Loucy (cell line): Measurements from ENCODE around the gene PLD5.

ENCODE experiments used
- H2AFZ ChIP-seq: fragments of 200-600 bp; sonication (generic); 2 replicates; pipeline ENCODE4 v1.6.0; 2016; ENCODE audit warnings: antibody characterized with exemption, mild to moderate bottlenecking, low read length, moderate library complexity
- H3F3A ChIP-seq: fragments of 200-600 bp; 2 replicates; pipeline ENCODE4 v1.6.0; 2016; ENCODE audit warnings: antibody characterized with exemption, low read depth, mild to moderate bottlenecking
- H3K27me3 ChIP-seq: fragments of 200-600 bp; sonication (generic); 2 replicates; pipeline ENCODE4 v1.6.1; 2014; ENCODE audit warnings: low read length, mild to moderate bottlenecking; ENCODE audit not compliant: insufficient read depth, poor library complexity, severe bottlenecking
- H3K36me3 ChIP-seq: fragments of 200-600 bp; sonication (generic); 2 replicates; pipeline ENCODE4 v1.6.1; 2016; ENCODE audit warnings: low read length; ENCODE audit not compliant: insufficient read depth
- H3K4me1 ChIP-seq: fragments of 200-600 bp; sonication (generic); 2 replicates; pipeline ENCODE4 v1.5.1; 2014; ENCODE audit warnings: low read length, mild to moderate bottlenecking; ENCODE audit not compliant: insufficient read depth, poor library complexity, severe bottlenecking
- H3K4me2 ChIP-seq: fragments of 200-600 bp; sonication (generic); 2 replicates; pipeline ENCODE4 v1.6.0; 2014; ENCODE audit warnings: antibody characterized with exemption, low read length, low read depth, mild to moderate bottlenecking; ENCODE audit not compliant: poor library complexity, severe bottlenecking
- H3K4me3 ChIP-seq: fragments of 200-600 bp; sonication (generic); 2 replicates; pipeline ENCODE4 v1.5.1; 2014; ENCODE audit warnings: low read length, mild to moderate bottlenecking, mixed read lengths; ENCODE audit not compliant: poor library complexity, severe bottlenecking
- H3K79me2 ChIP-seq: fragments of 200-600 bp; sonication (generic); 2 replicates; pipeline ENCODE4 v1.6.1; 2014; ENCODE audit warnings: low read length; ENCODE audit not compliant: insufficient read depth
- H3K9ac ChIP-seq: fragments of 200-600 bp; sonication (generic); 2 replicates; pipeline ENCODE4 v1.6.0; 2014; ENCODE audit warnings: mild to moderate bottlenecking, low read depth, low read length, moderate library complexity; ENCODE audit not compliant: poor library complexity, severe bottlenecking
- H3K9me2 ChIP-seq: fragments of 200-600 bp; sonication (generic); replicated peaks from 2 replicates; pipeline ENCODE4 v1.6.1; 2016; ENCODE audit warnings: low read depth, low read length, mixed read lengths
- H3K9me3 ChIP-seq: fragments of 200-600 bp; sonication (generic); 2 replicates; pipeline ENCODE4 v1.6.1; 2014; ENCODE audit warnings: mild to moderate bottlenecking, antibody characterized with exemption, low read length, low read depth; ENCODE audit not compliant: insufficient read depth
- H4K20me1 ChIP-seq: fragments of 200-600 bp; sonication (generic); 2 replicates; pipeline ENCODE4 v1.6.0; 2014; ENCODE audit warnings: antibody characterized with exemption, low read length, mild to moderate bottlenecking; ENCODE audit not compliant: insufficient read depth, poor library complexity, severe bottlenecking
- EZH2phosphoT487 ChIP-seq: fragments of 200-600 bp; IDR thresholded peaks from 2 replicates; pipeline ENCODE4 v1.6.1; 2018; ENCODE audit warnings: antibody characterized with exemption, mild to moderate bottlenecking, moderate library complexity, borderline replicate concordance
- TF ChIP-seq, protein P1 (sequence below): fragments of 200-600 bp; sonication (generic); conservative IDR thresholded peaks from 2 replicates; pipeline ENCODE4 v1.5.1; 2014; ENCODE audit warnings: mild to moderate bottlenecking, antibody characterized with exemption, low read length

The PLD5 gene

DNA sequence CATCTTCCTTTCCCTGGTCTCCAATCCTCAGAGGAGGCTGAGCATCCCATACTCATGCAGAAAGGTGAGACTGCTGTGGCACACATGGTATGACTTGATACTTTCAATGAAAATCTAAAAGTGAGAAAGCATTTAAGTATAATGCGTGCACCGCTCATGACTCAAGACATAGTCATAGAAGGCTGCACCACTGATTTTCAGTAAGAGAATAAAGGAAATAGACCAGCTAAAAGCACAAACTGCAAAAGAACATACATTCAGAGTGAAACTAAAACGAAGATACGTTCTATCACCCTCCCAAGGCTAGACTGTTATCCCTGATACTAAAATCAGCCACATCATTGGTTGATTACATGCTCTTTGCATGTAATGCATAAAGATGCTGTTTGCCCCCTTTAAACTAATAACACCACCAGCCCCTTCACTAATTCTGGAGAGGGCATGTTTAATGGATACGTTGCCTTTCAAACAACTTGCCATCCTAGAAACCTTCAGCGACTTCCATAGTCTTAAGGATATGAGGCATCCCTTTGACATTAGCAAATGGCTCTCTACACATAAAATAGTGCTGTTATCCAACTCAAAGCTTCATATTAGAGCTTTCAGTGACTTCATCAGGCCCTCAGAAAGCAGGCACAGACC is 2.1 kb downstream of the PLD5 start:
- TF ChIP-seq, protein P1, sequence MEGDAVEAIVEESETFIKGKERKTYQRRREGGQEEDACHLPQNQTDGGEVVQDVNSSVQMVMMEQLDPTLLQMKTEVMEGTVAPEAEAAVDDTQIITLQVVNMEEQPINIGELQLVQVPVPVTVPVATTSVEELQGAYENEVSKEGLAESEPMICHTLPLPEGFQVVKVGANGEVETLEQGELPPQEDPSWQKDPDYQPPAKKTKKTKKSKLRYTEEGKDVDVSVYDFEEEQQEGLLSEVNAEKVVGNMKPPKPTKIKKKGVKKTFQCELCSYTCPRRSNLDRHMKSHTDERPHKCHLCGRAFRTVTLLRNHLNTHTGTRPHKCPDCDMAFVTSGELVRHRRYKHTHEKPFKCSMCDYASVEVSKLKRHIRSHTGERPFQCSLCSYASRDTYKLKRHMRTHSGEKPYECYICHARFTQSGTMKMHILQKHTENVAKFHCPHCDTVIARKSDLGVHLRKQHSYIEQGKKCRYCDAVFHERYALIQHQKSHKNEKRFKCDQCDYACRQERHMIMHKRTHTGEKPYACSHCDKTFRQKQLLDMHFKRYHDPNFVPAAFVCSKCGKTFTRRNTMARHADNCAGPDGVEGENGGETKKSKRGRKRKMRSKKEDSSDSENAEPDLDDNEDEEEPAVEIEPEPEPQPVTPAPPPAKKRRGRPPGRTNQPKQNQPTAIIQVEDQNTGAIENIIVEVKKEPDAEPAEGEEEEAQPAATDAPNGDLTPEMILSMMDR, result no peak
- no peak for TF ChIP-seq EZH2phosphoT487
- no peaks in the 10 kb centered on the region for H3K9me2 ChIP-seq
- H3K4me3 ChIP-seq, result no peak overlapping the region
- no peaks in the 10 kb centered on the region for H3K36me3 ChIP-seq
- H4K20me1 ChIP-seq, result no peaks in the 10 kb centered on the region
- no peaks in the 10 kb centered on the region for H3K9me3 ChIP-seq
- H3K4me1 ChIP-seq, result no peaks in the 10 kb centered on the region
- H2AFZ ChIP-seq, result no peak overlapping the region
- no peaks in the 10 kb centered on the region for H3K79me2 ChIP-seq
- H3K27me3 ChIP-seq, result no peaks in the 10 kb centered on the region
- no peaks in the 10 kb centered on the region for H3F3A ChIP-seq
- no peak overlapping the region for H3K4me2 ChIP-seq
- no peak overlapping the region for H3K9ac ChIP-seq

DNA sequence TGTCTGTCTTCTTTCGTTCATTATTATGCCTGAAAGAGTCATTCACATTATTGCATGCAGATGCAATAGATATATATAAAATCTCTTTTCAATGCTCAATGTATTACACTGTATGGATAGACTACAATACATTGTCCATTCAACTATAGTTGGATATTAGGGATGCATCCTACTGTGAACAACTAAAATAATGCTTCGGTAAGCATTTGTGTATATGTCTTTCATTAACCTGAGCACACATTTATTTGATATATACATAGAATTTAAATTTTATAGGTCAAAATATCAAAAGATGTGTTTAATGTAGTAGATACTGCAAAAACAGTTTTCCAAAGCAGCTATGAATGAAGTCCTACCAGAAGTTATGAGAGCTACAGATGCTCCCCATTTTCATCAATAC is 8.9 kb downstream of the PLD5 start:
- Histone ChIP-seq H3K9me2 (no peaks in the 10 kb centered on the region), H3K36me3 (no peaks in the 10 kb centered on the region), H3K4me3 (no peak overlapping the region), H3K27me3 (no peaks in the 10 kb centered on the region), H2AFZ (no peak overlapping the region), H3K4me2 (no peak overlapping the region), H4K20me1 (no peaks in the 10 kb centered on the region), H3K9ac (no peak overlapping the region), H3K4me1 (no peaks in the 10 kb centered on the region), H3F3A (no peaks in the 10 kb centered on the region), H3K79me2 (no peaks in the 10 kb centered on the region), H3K9me3 (peaks cover 3% of the 10 kb centered on the region; the same call in 1 of the 2 replicates)
- TF ChIP-seq EZH2phosphoT487, result no peak
- TF ChIP-seq, protein P1, result no peak

DNA sequence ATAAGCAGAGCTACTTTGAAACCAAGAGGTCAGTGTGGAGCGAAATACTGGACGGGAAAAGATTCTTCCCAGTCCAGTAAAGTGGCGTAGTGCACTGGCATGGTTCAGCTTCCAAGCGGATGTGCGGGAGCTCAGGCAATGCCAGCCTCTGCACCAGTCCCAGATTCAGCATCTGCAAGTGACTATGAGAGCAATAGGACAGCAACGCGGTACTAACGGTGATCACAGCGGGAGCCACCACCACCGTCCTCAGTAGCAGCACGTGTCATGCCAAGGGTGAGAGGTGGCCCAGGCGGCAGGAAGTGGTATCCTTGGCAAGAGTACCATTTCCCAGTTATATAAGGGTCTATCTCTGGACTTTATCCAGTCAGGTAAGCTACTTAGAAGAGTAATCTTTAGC is 17.8 kb downstream of the PLD5 start:
- Histone ChIP-seq H3K9me3 (0 out of 2 replicates have a peak, but pooled peaks cover 5% of the 10 kb centered on the region), H3F3A (no peaks in the 10 kb centered on the region), H3K36me3 (no peaks in the 10 kb centered on the region), H4K20me1 (no peaks in the 10 kb centered on the region), H3K79me2 (no peaks in the 10 kb centered on the region), H2AFZ (no peak overlapping the region), H3K27me3 (no peaks in the 10 kb centered on the region), H3K9me2 (no peaks in the 10 kb centered on the region), H3K9ac (no peak overlapping the region), H3K4me1 (no peaks in the 10 kb centered on the region), H3K4me2 (no peak overlapping the region), H3K4me3 (no peak overlapping the region)
- TF ChIP-seq EZH2phosphoT487, result no peak
- TF ChIP-seq, protein P1, result no peak
